SU-DHL-6 (cell line): Measurements from ENCODE around the gene SPATA31E1.

Experiments used
- H2AFZ ChIP-seq: fragments of 200-600 bp; sonication (generic); 2 replicates; pipeline ENCODE4 v1.6.1; 2014; ENCODE audit warnings: low read depth, mild to moderate bottlenecking, moderate library complexity, mixed read lengths, antibody characterized with exemption, low read length; ENCODE audit not compliant: severe bottlenecking
- H3F3A ChIP-seq: fragments of 200-600 bp; shearing (Covaris generic); 2 replicates; pipeline ENCODE4 v1.6.0; 2016; ENCODE audit warnings: antibody characterized with exemption, mild to moderate bottlenecking; ENCODE audit not compliant: insufficient read depth
- H3K27ac ChIP-seq: fragments of 200-600 bp; sonication (generic); 2 replicates; pipeline ENCODE4 v1.5.1; 2016; ENCODE audit warnings: low read depth, mild to moderate bottlenecking, low read length, moderate library complexity, mixed read lengths
- H3K27me3 ChIP-seq: fragments of 200-600 bp; sonication (generic), shearing (Covaris generic); 2 replicates; pipeline ENCODE4 v1.6.0; 2014; ENCODE audit warnings: mild to moderate bottlenecking, low read length
- H3K36me3 ChIP-seq: fragments of 200-600 bp; sonication (generic); 2 replicates; pipeline ENCODE4 v1.6.1; 2014; ENCODE audit warnings: mild to moderate bottlenecking, low read length, mixed read lengths
- H3K4me2 ChIP-seq: fragments of 300-600, 200-600 bp; shearing (Covaris generic), sonication (generic); 2 replicates; pipeline ENCODE4 v1.6.0; 2014; ENCODE audit warnings: low read length, low read depth, mild to moderate bottlenecking; ENCODE audit not compliant: poor library complexity, severe bottlenecking
- H3K4me3 ChIP-seq: fragments of 200-600 bp; sonication (generic); 2 replicates; pipeline ENCODE4 v1.5.1; 2014; ENCODE audit warnings: antibody characterized with exemption, low read length, mild to moderate bottlenecking, mixed read lengths; ENCODE audit not compliant: insufficient read depth, poor library complexity, severe bottlenecking
- H3K79me2 ChIP-seq: fragments of 200-600 bp; sonication (generic); 2 replicates; pipeline ENCODE4 v1.6.1; 2014; ENCODE audit warnings: mild to moderate bottlenecking, low read length, moderate library complexity; ENCODE audit not compliant: insufficient read depth
- H3K9ac ChIP-seq: fragments of 200-600 bp; sonication (generic); 2 replicates; pipeline ENCODE4 v1.7.0; 2014; ENCODE audit warnings: mild to moderate bottlenecking, low read length
- H3K9me2 ChIP-seq: fragments of 200-600 bp; sonication (generic); replicated peaks from 2 replicates; pipeline ENCODE4 v1.6.1; 2014; ENCODE audit warnings: low read length; ENCODE audit not compliant: insufficient read depth
- H3K9me3 ChIP-seq: fragments of 200-600 bp; sonication (generic); 2 replicates; pipeline ENCODE4 v1.6.1; 2014; ENCODE audit warnings: low read length, mixed read lengths; ENCODE audit not compliant: insufficient read depth
- H4K20me1 ChIP-seq: fragments of 200-600 bp; sonication (generic); 2 replicates; pipeline ENCODE4 v1.6.1; 2014; ENCODE audit warnings: low read depth, mild to moderate bottlenecking, antibody characterized with exemption, low read length, moderate library complexity, mixed read lengths
- CTCF ChIP-seq: fragments of 200-600 bp; sonication (generic); IDR thresholded peaks from one replicate; pipeline ENCODE4 v1.5.1; 2017; ENCODE audit warnings: antibody characterized with exemption, mild to moderate bottlenecking, low read length, moderate library complexity; ENCODE audit not compliant: insufficient read depth, poor library complexity, severe bottlenecking
- EZH2phosphoT487 ChIP-seq: fragments of 200-600 bp; sonication (generic), shearing (Covaris generic); conservative IDR thresholded peaks from 2 replicates; pipeline ENCODE4 v1.6.1; 2018; ENCODE audit warnings: mild to moderate bottlenecking, antibody characterized with exemption, low read length, moderate library complexity, mixed read lengths

Gene SPATA31E1

GRCh38 chr9:87865626-87866025, 17.1 kb upstream of the SPATA31E1 start:
- no peaks in the 10 kb centered on the region for H3K79me2 ChIP-seq
- TF ChIP-seq EZH2phosphoT487, result no peak
- TF ChIP-seq CTCF, result no peak
- H3K27ac ChIP-seq, result no peak overlapping the region
- no peaks in the 10 kb centered on the region for H3F3A ChIP-seq
- no peaks in the 10 kb centered on the region for H3K36me3 ChIP-seq
- no peak overlapping the region for H3K4me2 ChIP-seq
- no peaks in the 10 kb centered on the region for H3K9me2 ChIP-seq
- H3K9ac ChIP-seq, result no peak overlapping the region
- no peaks in the 10 kb centered on the region for H3K27me3 ChIP-seq
- no peaks in the 10 kb centered on the region for H3K9me3 ChIP-seq
- H2AFZ ChIP-seq, result no peak overlapping the region
- no peaks in the 10 kb centered on the region for H4K20me1 ChIP-seq
- no peak overlapping the region for H3K4me3 ChIP-seq

DNA sequence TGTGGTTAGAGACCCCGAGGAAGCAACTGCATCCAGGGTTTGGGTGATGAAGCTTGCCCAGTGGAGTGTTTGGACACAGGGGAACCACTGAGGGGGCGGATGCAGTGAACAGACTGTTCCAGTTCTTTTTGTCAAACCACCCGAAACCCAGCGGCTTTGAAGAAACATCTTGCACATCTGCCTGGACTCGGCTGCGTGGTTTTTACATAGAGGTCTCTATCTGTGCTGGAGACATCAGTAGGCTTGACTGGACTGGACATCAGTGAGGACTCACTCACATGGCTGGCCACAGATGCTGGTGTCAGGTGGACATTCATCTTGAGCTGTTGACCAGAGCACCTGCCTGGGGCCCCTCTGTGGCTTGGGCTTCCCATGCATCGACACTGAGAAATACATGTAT, 15.3 kb upstream of the SPATA31E1 start:
- TF ChIP-seq EZH2phosphoT487, result no peak
- Histone ChIP-seq H3K79me2 (no peaks in the 10 kb centered on the region), H3F3A (no peaks in the 10 kb centered on the region), H3K4me3 (no peak overlapping the region), H2AFZ (no peak overlapping the region), H3K9me3 (no peaks in the 10 kb centered on the region), H3K9ac (no peak overlapping the region), H3K27me3 (no peaks in the 10 kb centered on the region), H3K27ac (no peak overlapping the region), H4K20me1 (no peaks in the 10 kb centered on the region), H3K36me3 (no peaks in the 10 kb centered on the region), H3K9me2 (no peaks in the 10 kb centered on the region), H3K4me2 (no peak overlapping the region)

- Histone ChIP-seq H4K20me1 (no peaks in the 10 kb centered on the region), H3F3A (no peaks in the 10 kb centered on the region), H3K4me3 (no peak overlapping the region), H2AFZ (no peak overlapping the region), H3K4me2 (no peak overlapping the region), H3K27me3 (no peaks in the 10 kb centered on the region), H3K9me2 (no peaks in the 10 kb centered on the region), H3K36me3 (no peaks in the 10 kb centered on the region), H3K79me2 (no peaks in the 10 kb centered on the region), H3K9me3 (no peaks in the 10 kb centered on the region), H3K27ac (no peak overlapping the region), H3K9ac (no peak overlapping the region)
- TF ChIP-seq CTCF (no peak), EZH2phosphoT487 (no peak)
These were observed 14.5 kb upstream of the SPATA31E1 start for GRCh38 chr9:87868175-87868574.

DNA sequence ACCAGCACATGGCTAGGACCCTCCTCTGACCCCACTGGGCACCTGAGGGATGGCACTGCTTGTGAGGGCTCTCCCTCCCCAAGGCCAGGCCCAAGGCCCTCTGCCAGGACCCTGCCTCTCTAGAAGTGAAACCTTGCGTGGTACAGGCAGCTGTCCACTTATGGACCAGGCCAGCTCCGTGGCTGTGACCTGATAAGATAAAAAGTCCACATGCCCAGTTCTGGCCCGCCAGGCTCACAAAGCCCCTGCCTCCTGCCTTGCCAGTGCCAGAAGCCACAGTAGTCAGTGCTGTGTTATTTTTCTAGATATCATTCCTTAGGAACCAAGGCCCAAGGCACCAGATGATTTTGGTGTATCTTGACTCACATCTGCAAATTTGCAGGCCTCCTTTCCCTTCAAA, 14.0 kb upstream of the SPATA31E1 start:
- no peaks in the 10 kb centered on the region for H3K9me3 ChIP-seq
- no peak overlapping the region for H3K4me3 ChIP-seq
- H3K27ac ChIP-seq, result no peak overlapping the region
- no peaks in the 10 kb centered on the region for H4K20me1 ChIP-seq
- H3F3A ChIP-seq, result no peaks in the 10 kb centered on the region
- no peak overlapping the region for H3K9ac ChIP-seq
- no peak for TF ChIP-seq EZH2phosphoT487
- H3K4me2 ChIP-seq, result no peak overlapping the region
- no peaks in the 10 kb centered on the region for H3K79me2 ChIP-seq
- no peaks in the 10 kb centered on the region for H3K9me2 ChIP-seq
- H3K27me3 ChIP-seq, result no peaks in the 10 kb centered on the region
- no peaks in the 10 kb centered on the region for H3K36me3 ChIP-seq
- no peak overlapping the region for H2AFZ ChIP-seq
